Stimulated activated CD8-positive, alpha-beta memory T cell treated with anti-CD3 and anti-CD28 coated beads, Interleukin-2, amount 100 ng/mL, for 1 hour (primary cell): ENCODE data around the gene CPA4.
"Not testable (repeated sequence)": the region's sequence is repeated elsewhere in the genome, so short reads cannot be mapped to it uniquely, and the experiment has no call there.

Source experiments
- DNase-seq, 2 donors: peaks; one replicate each; pipeline ENCODE4 v3.0.0-alpha.2; 2020; ENCODE audit warnings: low read depth in 2 of 2

CPA4 gene

DNA sequence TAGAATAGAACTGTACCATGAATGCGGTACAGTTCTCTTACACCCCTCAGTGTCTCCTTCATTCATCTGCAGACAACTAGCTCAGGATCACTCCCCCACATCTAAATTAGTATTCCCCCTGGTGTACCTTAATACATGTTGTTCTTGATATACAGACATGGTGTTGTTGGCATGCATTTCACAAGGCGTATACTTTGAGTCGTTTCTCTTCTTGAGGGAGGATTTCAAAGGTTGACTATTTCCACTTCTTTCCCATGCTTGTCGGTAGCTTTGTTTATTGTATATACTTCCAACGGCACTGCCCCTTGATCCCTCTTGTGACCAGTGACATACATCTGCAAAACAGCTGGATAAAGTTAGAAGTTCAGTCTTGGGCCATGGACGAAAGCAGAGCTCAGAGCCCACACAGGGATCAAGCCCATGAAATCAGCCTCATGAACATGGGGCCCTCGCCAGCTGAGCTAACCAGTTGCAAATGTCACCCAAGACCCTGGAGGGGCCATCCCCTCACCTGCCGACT, 8.6 kb downstream of the CPA4 start:
- no peak for DNase-seq

DNA sequence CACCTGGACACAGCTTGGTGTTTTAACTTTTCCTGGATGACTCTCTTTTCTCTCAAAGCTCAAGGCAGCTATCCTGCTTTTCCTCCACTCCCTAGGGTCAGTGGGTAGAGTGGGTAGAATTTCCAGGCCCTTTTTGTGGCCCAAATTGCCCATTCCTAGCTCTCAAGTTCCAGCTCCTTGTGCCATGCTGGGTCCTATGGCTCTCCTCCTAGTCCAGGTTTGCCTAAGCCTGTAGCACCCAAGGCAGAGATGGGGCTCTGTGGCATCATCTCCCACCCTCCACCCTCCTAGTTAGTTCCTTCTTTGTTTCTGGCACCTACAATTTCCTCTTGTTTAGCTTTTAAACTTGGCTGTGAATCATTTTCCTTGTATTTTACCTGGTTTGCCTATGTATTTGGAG, 9.7 kb downstream of the CPA4 start:
- DNase-seq = no peak

DNA sequence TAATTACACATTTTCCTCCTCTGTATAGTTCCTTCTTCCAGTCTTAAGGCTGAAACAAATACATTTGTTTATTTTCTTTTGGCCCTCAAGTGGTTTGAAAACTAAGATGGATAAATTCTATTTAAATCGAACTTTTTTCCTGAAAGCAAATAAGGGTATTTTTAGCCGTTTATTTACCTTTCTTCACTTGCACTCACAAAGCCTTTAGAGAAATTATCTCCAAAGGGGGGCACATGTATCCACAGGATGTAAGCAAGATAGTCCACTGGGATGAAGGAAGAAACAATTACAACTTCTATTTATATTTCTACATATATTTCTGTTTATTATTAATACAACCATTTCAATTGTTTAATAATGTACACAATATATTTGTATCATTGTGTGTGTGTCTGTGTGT, 10.2 kb downstream of the CPA4 start:
- no peak for DNase-seq

DNA sequence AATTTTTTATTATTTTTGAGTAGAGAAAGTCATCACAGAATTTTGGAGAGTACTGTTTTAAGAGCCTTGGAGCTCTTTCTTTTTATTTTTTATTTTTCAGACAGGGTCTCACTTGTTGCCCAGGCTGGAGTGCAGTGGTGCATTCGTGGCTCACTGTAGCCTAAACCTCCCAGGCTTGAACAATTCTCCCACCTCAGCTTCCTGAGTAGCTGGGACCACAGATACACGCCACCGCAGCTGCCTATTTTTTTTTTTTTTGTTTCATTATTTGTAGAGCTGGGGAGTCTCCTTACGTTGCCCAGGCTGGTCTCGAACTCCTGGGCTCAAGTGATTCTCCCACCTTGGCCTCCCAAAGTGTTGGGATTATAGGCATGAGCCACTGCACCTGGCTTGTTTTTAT, 10.6 kb downstream of the CPA4 start:
- DNase-seq = no peak

DNA sequence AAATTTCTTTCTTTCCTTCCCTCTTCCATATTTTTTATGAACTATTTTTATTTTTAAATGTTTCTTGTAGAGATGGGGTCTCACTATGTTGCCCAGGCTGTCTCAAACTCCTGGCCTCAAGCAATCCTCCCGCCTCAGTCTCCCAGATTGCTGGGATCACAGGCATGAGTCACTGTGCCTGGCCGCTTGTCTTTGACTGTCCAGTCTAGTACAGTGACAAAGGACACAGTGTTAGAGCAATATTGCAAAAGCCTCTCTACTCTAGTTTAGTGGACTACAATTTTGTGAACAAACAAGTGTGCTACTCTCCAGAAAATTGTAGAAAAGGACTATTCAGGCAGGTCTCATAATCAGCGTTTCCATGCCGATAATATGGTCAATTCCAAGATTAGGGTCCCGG, 11.0 kb downstream of the CPA4 start:
- no peak for DNase-seq

DNA sequence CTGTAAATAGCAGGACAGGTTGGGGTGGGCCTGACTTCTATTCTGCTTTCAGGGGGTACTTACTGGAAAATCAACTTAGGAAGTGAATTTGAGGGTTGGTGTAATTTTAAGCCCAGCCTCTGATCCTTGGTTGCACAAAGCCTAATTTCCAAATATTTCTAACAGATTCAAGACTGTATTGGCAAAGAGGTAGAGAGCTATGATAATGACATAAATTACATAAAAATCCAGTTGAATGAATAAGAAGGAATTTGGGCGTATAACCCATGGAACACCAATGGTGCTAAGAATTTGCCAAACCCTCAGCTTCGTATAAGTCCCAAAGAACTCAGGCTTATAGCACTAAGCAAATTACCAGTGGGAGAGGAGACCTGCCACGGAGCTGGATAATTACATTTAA, 11.9 kb downstream of the CPA4 start:
- no peak for DNase-seq

DNA sequence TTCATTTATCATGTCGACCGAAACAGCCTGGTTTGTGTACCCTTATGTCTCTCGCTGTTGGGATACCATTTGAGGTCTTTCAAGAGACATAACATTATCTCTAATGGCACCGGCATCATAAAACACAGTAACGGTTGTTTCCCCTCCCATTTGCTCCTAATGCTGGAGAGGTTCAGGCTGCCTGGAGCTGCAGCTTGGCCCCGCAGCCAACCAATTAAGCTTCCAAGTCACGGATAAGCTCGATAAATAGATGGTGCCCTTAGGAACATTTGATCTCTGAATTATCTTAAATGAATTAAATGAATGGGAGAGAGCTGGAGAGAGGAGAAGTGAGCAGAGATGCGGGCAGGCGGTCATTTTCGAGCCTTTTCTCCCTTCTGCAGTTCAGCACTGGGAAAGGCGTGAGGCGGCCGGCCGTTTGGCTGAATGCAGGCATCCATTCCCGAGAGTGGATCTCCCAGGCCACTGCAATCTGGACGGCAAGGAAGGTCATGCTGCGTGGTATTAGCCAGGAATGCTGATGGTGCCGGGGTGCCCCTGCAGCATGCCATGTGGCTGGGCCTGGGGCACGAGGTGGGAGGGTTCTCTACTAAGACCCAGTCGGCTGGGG, 12.6 kb downstream of the CPA4 start:
- no peak for DNase-seq

DNA sequence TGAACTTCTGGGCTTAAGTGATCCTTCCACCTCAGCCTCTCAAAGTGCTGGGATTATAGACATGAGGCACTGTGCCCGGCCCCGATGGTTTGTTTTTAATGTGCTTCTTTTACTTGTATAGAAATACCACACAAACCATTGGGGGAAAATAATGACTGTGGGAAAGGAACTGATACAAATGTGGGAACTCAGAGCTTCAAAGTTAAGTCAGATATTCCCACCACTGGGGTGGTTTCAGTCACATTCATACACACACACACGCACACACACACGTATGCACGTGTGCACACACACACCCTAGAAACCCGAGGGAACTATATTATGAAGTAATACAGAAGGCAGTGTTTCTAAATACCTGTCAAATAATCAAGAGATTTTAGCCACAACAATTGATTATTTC, 17.0 kb downstream of the CPA4 start:
- DNase-seq = no peak

DNA sequence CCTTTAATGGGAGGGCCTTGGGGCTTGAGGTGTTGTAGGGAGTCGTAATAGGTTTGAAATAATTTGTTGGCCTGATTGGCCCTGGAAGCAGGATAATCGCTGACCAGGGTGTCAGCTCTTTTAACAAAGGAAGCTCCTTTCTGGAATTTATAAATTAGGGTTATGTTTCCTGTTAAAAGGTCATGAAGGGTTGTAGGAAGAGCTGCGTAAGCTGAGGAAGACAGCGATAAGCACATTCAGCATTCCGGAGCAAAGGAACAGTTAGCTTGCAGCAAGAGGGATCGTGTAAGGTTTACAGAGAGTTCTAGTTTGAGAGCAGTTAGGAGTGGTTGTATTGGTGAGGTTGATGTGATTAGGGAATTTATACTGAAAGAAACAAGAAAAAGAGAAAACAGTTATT, 21.3 kb downstream of the CPA4 start:
- no peak for DNase-seq

DNA sequence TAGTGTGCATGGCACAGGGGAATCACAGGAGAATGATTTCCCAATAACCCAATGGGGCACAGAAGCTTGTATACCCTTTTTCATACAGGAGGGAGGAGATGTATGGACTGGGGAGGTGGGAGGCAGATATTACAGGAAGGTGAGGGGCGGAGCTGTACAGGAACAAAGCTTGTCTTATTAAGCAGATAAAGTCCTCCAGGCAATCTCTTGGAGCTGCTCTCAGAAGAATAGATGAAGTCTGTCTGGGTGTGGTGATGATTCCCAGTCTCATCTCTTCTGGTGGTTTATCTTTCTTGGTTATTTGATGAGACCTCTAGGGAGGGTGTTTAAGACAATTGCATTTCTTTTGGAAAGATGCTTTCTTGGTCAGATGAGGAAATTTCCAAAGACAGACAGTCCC, 26.6 kb downstream of the CPA4 start:
- no peak for DNase-seq

DNA sequence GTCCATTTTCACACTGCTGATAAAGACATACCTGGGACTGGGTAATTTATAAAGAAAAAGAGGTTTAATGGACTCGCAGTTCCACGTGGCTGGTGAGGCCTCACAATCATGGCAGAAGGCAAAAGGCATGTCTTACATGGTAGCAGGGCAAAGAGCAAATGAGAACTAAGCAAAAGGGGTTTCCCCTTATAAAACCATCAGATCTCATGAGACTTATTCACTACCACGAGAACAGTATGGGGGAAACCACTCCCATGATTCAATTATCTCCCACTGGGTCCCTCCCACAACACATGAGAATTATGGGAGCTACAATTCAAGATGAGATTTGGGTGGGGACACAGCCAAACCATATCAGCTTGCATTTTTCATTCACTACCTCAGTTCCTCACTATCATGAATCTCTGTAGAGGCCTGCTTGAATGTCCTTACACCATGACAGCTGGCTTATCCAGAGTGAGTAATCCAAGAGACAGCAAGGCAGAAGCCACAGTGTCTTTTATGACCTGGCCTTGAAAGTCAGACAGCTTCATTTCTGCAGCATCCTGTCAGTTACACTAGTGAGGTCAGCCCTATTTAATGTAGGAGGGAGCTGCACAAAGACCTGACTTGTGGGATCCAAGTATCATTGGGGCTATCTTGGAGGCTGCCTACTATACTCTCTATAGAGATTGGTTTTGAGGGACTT, 28.7 kb downstream of the CPA4 start:
- not testable (repeated sequence) for DNase-seq

DNA sequence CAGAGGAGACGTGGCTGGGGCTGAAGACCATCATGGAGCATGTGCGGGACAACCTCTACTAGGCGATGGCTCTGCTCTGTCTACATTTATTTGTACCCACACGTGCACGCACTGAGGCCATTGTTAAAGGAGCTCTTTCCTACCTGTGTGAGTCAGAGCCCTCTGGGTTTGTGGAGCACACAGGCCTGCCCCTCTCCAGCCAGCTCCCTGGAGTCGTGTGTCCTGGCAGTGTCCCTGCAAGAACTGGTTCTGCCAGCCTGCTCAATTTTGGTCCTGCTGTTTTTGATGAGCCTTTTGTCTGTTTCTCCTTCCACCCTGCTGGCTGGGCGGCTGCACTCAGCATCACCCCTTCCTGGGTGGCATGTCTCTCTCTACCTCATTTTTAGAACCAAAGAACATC, 29.7 kb downstream of the CPA4 start:
- no peak for DNase-seq

DNA sequence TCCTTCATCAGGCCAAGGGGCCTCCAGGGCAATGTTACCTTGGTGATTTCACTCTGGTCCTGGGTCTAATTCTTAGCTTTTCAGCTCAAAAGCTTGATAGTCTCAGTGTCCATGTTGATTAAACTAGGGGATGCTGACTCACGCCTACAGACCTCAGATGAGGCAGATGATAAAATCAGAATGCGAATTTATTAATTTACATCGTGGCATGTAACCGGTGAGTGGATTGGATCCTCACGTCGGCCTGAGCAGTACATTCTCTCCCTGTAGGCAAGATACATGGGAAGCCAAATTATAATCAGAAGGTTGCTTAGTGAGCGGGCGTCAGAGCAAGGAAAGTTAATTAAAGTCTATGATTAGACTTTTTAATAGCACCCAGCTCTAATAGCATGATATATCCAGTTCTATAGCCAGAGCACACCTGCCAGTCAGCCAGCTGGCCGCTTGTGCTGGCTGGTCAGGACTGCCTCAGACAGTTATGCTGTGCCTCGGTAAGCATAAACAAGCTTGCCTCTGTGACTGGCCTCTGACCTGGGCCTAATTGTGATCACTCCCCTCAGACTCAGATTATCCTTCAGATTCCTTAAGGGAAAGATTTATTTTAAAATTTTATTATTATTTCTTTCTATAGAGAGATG, 31.5 kb downstream of the CPA4 start:
- no peak for DNase-seq

DNA sequence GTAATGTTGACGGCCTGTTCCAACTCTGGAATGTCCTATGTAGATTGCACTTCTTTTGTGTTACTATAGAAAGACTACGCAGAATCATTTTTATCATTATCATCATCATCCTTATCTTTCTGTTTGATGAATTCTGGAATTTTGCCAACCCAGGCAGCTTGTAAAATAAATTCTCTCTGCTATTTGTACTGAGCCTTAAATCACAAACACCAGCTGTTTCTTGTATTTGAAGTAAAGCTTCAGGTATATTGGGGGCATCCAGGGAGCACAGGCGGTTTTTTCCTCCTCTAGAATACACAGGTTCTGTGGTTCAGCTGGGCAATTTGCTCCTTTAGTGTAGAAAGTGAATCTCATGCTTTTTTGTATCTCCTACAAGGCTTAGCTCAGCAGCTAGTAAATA, 36.7 kb downstream of the CPA4 start:
- DNase-seq = no peak

DNA sequence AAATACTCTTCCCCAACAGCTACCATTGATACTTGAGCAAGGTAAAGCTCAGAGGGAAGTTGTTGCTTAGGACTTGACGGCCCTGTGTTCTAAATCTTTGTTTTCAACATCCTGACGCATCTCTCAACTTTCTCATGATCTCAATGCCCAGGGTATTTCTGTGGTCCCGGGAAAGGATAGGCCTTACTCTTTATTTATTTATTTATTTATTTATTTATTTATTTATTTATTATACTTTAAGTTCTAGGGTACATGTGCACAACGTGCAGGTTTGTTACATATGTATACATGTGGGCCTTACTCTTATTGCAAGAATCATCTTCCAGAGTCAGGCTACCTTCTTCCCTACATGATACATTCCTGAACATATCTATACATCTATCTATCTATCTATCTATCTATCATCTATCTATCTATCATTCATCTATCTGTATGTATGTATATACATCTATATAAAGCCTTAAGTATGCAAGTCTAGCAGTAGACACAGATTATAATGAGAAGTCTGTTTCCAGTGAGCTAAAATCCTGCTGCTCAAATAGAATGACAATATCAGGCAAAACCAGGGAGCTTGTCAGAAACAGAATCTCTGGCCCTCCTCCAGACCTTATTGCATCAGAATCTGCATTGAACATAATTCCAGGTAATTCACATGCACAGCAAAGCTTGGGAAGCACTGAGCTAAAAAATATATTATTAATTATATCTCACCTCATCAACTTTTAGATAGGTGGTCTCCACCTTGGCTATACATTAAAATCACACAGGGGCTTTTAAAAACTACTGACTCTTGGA, 39.5 kb downstream of the CPA4 start:
- no peak for DNase-seq

DNA sequence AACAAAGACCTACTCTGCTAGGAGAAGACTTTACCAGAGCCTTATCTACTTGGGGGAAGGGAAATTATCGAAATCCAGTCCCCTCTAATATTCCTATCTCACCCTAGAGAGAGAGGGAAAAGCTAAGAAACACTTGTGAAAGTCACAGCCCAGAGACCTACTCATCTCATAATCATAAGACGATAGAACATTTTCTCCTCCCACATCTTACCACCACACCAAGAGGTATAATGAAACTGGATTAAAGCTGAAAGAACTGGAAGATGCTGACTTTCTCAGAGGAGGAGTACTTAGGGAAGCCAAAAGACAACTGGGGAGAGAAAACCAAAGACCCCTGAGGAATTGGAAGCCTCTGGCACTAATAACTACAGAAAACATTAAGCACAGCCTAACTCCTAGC, 40.9 kb downstream of the CPA4 start:
- no peak for DNase-seq

DNA sequence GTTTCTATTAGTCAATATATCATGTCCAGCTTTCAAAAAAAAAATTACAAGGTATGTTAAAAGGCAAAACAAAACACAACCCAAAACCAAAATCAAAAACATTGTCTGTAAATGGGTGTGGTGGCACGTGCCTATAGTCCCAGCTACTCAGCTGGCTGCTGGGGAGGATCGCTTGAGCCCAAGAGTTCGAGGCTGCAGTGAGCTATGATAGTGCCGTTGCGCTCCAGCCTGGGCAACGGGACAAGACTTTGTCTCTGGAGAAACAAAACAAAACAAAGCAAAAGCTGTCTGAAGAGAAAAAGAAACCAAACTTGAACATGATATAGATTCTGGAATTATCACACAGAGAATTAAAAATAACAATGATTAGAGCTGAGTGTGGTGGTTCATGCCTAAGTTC, 41.3 kb downstream of the CPA4 start:
- no peak for DNase-seq

DNA sequence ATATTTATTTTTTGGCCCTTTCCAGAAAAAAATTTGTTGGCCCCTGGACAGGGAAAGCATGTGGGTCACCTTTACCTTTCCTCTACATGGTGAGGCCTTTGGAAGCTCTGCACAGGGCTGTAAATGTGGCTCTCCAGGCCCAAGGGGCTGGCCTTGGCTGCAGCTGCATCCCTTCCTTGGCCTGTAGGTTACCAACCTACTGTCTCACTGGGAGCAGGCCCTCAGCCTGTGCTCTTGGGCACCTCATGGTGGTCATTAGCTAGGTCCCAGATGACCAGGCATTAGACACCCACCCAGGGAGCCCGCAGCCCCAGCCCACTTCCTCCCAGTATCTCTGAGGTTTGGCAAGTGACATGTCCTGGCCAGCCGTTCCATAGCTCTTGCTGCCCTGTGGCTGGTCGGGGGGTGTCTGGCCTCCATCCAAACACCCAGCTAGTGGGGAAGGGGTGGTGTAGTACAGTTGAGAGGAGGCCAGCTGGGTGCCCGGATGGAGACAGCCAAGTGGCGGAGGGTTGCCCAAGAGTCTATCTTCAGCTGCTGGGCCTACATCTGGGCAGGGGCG, 44.5 kb downstream of the CPA4 start:
- no peak for DNase-seq

DNA sequence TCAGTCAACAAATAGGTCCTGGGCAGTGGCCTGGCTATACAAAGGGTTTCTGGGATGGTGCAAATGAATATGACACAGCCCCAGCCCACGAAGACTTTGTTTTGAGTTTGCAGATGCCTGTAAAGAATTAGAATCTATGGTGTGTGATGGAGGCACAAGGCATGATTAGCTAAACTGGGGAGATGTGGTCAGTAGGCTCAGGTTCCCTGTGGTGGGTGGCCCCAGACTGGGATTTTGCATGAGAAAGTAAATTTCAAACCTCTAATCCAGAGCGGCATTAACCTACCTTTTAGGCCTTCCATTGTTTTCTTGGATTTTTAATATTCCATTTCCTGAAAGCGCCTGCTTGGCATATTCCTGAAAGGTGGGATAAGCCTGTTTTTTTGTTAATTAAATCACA, 45.3 kb downstream of the CPA4 start:
- DNase-seq = no peak

DNA sequence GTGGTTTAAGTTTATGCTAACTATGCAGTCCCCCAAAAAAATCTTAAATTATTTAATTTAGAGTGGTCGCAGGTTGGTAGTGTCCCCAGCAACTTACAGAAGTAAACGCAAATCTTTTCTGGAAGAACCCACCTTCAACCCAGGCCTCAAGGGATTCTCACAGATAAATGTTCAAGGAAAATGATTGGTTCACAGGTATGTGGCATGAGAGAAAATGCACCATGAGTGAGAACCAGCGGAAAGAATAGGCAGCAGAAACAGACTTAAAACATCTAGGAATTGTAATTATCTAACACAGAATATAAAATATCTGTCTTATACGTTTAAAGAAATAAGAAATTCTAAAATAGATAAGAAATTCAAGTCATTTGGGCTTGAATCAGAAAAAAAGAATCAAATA, 48.9 kb downstream of the CPA4 start:
- DNase-seq = no peak

DNA sequence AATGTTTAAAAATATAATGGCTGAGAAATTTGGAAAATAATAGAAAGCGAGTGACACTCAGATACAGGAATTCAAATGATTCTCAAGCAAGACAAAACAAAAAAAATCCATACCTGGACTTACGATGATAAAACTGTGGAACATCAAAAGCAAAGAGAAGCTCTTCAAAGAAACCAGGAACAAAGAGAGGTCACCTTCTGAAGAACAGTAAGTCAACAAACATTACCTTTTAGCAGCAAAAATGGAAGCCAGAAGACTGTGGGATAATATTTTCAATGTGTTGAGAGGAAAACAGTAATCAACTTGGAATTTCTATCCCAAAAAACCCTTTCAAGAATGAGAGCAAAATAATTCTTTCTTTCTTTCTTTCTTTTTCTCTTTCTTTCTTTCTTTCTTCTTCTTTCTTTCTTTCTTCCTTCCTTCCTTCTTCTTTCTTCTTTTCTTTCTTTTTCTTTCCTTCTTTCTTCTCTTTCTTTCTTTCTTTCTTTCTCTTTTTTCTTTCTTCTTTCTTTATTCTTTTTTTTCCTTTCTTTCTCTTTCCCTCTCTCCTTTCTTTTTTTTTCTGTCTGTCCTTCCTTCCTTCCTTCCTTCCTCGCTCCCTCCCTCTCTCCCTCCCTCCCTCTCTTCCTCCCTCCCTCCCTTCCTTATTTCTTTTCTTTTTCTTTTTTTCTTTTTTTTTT, 49.9 kb downstream of the CPA4 start:
- no peak for DNase-seq
